ENCODE results near the gene MAML3.

Gene MAML3

GRCh38 chr4:140153718-140154571 is at the start of gene MAML3:
Gene MAML3 (minus strand): TSS chr4:140154184. CDS start chr4:140153327, 857 bp downstream.
- peak; percentile 68 for DNase-seq (ENCODE audit: low read depth)

GRCh38 chr4:140198942-140199341 is 45.0 kb upstream of the MAML3 start:
- DNase-seq (ENCODE audit: low read depth) = no peak

GRCh38 chr4:140195806-140196205 is 41.8 kb upstream of the MAML3 start:
- no peak for DNase-seq (ENCODE audit: low read depth)

- DNase-seq (ENCODE audit: low read depth) = no peak
Observed at GRCh38 chr4:140189805-140190204, 35.8 kb upstream of the MAML3 start.

- no peak for DNase-seq (ENCODE audit: low read depth)
Observed at GRCh38 chr4:140188975-140189374, 35.0 kb upstream of the MAML3 start.

- no peak for DNase-seq (ENCODE audit: low read depth)
Observed at GRCh38 chr4:140187316-140187695, 33.3 kb upstream of the MAML3 start.

- DNase-seq (ENCODE audit: low read depth) = no peak
Observed at GRCh38 chr4:140186651-140187315, 32.8 kb upstream of the MAML3 start.

GRCh38 chr4:140186082-140186438 is 32.1 kb upstream of the MAML3 start:
- no peak for DNase-seq (ENCODE audit: low read depth)

- DNase-seq (ENCODE audit: low read depth) = no peak
Observed at GRCh38 chr4:140185412-140186081, 31.6 kb upstream of the MAML3 start.

GRCh38 chr4:140183270-140183669 is 29.3 kb upstream of the MAML3 start:
- DNase-seq (ENCODE audit: low read depth) = no peak

- DNase-seq (ENCODE audit: low read depth) = no peak
Observed at GRCh38 chr4:140180577-140180976, 26.6 kb upstream of the MAML3 start.

- no peak for DNase-seq (ENCODE audit: low read depth)
Observed at GRCh38 chr4:140176735-140177134, 22.8 kb upstream of the MAML3 start.

- DNase-seq (ENCODE audit: low read depth) = no peak
Observed at GRCh38 chr4:140174543-140174942, 20.6 kb upstream of the MAML3 start.

- no peak for DNase-seq (ENCODE audit: low read depth)
Observed at GRCh38 chr4:140172960-140173359, 19.0 kb upstream of the MAML3 start.

- no peak for DNase-seq (ENCODE audit: low read depth)
Observed at GRCh38 chr4:140170299-140170698, 16.3 kb upstream of the MAML3 start.

GRCh38 chr4:140168936-140169335 is 15.0 kb upstream of the MAML3 start:
- no peak for DNase-seq (ENCODE audit: low read depth)

GRCh38 chr4:140168474-140168873 is 14.5 kb upstream of the MAML3 start:
- DNase-seq (ENCODE audit: low read depth) = no peak

GRCh38 chr4:140163029-140163810 is 9.2 kb upstream of the MAML3 start:
- no peak for DNase-seq (ENCODE audit: low read depth)

- no peak for DNase-seq (ENCODE audit: low read depth)
Observed at GRCh38 chr4:140162596-140162995, 8.6 kb upstream of the MAML3 start.

- DNase-seq (ENCODE audit: low read depth) = no peak
Observed at GRCh38 chr4:140158365-140159030, 4.5 kb upstream of the MAML3 start.

- DNase-seq (ENCODE audit: low read depth) = no peak
Observed at GRCh38 chr4:140157341-140157740, 3.4 kb upstream of the MAML3 start.

Measured in activated T-helper 1 cell treated with Interleukin-2 at 50 U/mL for 16 hours (primary cell).